GM21526 (cell line): Measurements from ENCODE around the gene SYNE4.
A peak's percentile ranks its signal among the peaks of the same experiment; 100 is the strongest.

Experiments
- ATAC-seq: cut with Tn5 transposase; IDR thresholded peaks from one replicate; pipeline ENCODE4 v1.9.1; 2021; ENCODE audit warnings: moderate library complexity; ENCODE audit not compliant: unreplicated experiment, low FRiP score

SYNE4 gene

GRCh38 chr19:36026091-36026876 is 17.7 kb upstream of the SYNE4 start:
- no peak for ATAC-seq

- no peak for ATAC-seq
Measured at GRCh38 chr19:36025541-36025940, 16.9 kb upstream of the SYNE4 start.

GRCh38 chr19:36023432-36023831 is 14.8 kb upstream of the SYNE4 start:
- ATAC-seq = no peak

- no peak for ATAC-seq
Measured at GRCh38 chr19:36019061-36019670, 10.6 kb upstream of the SYNE4 start.

- peak; percentile 92 for ATAC-seq
Measured at GRCh38 chr19:36014012-36014924, 5.7 kb upstream of the SYNE4 start, which contains the start of gene ALKBH6. TSS of gene ALKBH6 (minus strand) at chr19:36014213. CDS start at chr19:36013397, 816 bp downstream.

GRCh38 chr19:36013280-36014011 is 4.8 kb upstream of the SYNE4 start:
- no peak for ATAC-seq

GRCh38 chr19:36010402-36010801 is 1.8 kb upstream of the SYNE4 start:
- ATAC-seq = no peak

GRCh38 chr19:36009633-36010379 is 1.2 kb upstream of the SYNE4 start:
- ATAC-seq = no peak

- no peak for ATAC-seq
Measured at GRCh38 chr19:36009220-36009619, 607 bp upstream of the SYNE4 start.

GRCh38 chr19:36006955-36007354 is 1.7 kb downstream of the SYNE4 start:
- ATAC-seq = no peak

- no peak for ATAC-seq
Measured at GRCh38 chr19:36003284-36003683, 5.3 kb downstream of the SYNE4 start.

- ATAC-seq = no peak
Measured at GRCh38 chr19:36001605-36002004, 7.0 kb downstream of the SYNE4 start.

GRCh38 chr19:35996777-35997176 is 11.8 kb downstream of the SYNE4 start:
- no peak for ATAC-seq

GRCh38 chr19:35995048-35995993 is 13.3 kb downstream of the SYNE4 start, which contains the start of gene SDHAF1:
TSS of gene SDHAF1 (plus strand) at chr19:35995188. CDS start at chr19:35995275, 87 bp downstream.
- no peak for ATAC-seq

- no peak for ATAC-seq
Measured at GRCh38 chr19:35993923-35994598, 14.6 kb downstream of the SYNE4 start.

- no peak for ATAC-seq
Measured at GRCh38 chr19:35992907-35993765, 15.5 kb downstream of the SYNE4 start.
